DOHH2 (cell line): Measurements from ENCODE around the gene MKRN2OS.

ENCODE experiments used
- H3F3A ChIP-seq: fragments of 200-600 bp; sonication (generic), shearing (Covaris generic); 2 replicates; pipeline ENCODE4 v1.6.0; 2016; ENCODE audit warnings: antibody characterized with exemption, mild to moderate bottlenecking; ENCODE audit not compliant: control insufficient read depth, insufficient read depth
- H3K27ac ChIP-seq: fragments of 200-600 bp; sonication (generic); 2 replicates; pipeline ENCODE4 v1.5.1; 2014; ENCODE audit warnings: low read depth, mild to moderate bottlenecking, low read length, moderate library complexity
- H3K27me3 ChIP-seq: fragments of 200-600 bp; sonication (generic); 2 replicates; pipeline ENCODE4 v1.6.1; 2014; ENCODE audit warnings: mild to moderate bottlenecking, low read length, mixed read lengths; ENCODE audit not compliant: control insufficient read depth
- H3K36me3 ChIP-seq: fragments of 200-600 bp; sonication (generic); 2 replicates; pipeline ENCODE4 v1.6.1; 2014; ENCODE audit warnings: mild to moderate bottlenecking, low read length, moderate library complexity, mixed read lengths; ENCODE audit not compliant: control insufficient read depth
- H3K4me1 ChIP-seq: fragments of 200-600 bp; sonication (generic); 2 replicates; pipeline ENCODE4 v1.6.1; 2014; ENCODE audit warnings: mild to moderate bottlenecking, low read length, mixed read lengths; ENCODE audit not compliant: control insufficient read depth
- H3K4me2 ChIP-seq: fragments of 200-600 bp; sonication (generic); 2 replicates; pipeline ENCODE4 v1.6.0; 2014; ENCODE audit warnings: mild to moderate bottlenecking, low read length, moderate library complexity
- H3K4me3 ChIP-seq: fragments of 200-600 bp; sonication (generic); 2 replicates; pipeline ENCODE4 v1.5.1; 2014; ENCODE audit warnings: mild to moderate bottlenecking, low read length, mixed read lengths
- H3K79me2 ChIP-seq: fragments of 200-600 bp; sonication (generic); 2 replicates; pipeline ENCODE4 v1.6.1; 2014; ENCODE audit warnings: mild to moderate bottlenecking, low read length, mixed read lengths; ENCODE audit not compliant: control insufficient read depth
- H3K9me2 ChIP-seq: fragments of 200-600 bp; sonication (generic); replicated peaks from 2 replicates; pipeline ENCODE4 v1.6.1; 2014; ENCODE audit warnings: mild to moderate bottlenecking, low read length, mixed read lengths; ENCODE audit not compliant: control insufficient read depth
- H3K9me3 ChIP-seq: fragments of 200-600 bp; sonication (generic); 2 replicates; pipeline ENCODE4 v1.6.1; 2014; ENCODE audit warnings: antibody characterized with exemption, low read length, mixed read lengths; ENCODE audit not compliant: control insufficient read depth, insufficient read depth
- H4K20me1 ChIP-seq: fragments of 200-600 bp; sonication (generic); 2 replicates; pipeline ENCODE4 v1.6.0; 2014; ENCODE audit warnings: low read depth, mild to moderate bottlenecking, antibody characterized with exemption, low read length, moderate library complexity; ENCODE audit not compliant: control insufficient read depth, insufficient read depth
- CTCF ChIP-seq: fragments of 200-600 bp; sonication (generic); IDR thresholded peaks from one replicate; pipeline ENCODE4 v1.5.1; 2014; ENCODE audit warnings: antibody characterized with exemption, mild to moderate bottlenecking, low read depth, low read length; ENCODE audit not compliant: poor library complexity, severe bottlenecking
- EZH2phosphoT487 ChIP-seq: fragments of 200-600 bp; sonication (generic); IDR thresholded peaks from 2 replicates; pipeline ENCODE4 v1.6.1; 2017; ENCODE audit warnings: borderline replicate concordance, mild to moderate bottlenecking, antibody characterized with exemption, low read length, moderate library complexity, mixed read lengths

MKRN2OS gene

DNA sequence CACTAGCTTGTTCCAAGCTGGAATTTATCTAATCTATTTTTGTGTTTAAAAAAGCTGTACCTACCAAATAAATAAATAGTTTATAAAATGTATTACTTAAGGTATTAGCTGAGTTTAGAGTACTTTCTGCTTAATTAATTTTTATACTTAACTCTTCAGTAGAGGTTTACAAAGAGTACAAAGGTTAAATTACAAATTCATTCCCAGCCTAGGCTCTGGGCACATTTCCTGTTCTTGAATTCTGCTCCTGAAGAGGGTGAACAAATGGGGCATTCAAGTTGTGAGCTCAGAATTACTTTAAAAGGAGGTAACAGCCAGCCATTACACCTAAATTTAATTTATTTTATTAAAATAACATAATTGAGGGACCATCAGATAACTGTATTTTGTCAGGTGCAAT, 38.0 kb upstream of the MKRN2OS start:
- 0 out of 2 replicates have a peak, but pooled peaks cover 3% of the 10 kb centered on the region for H3K4me1 ChIP-seq
- H3K27ac ChIP-seq: no peak overlapping the region
- peaks cover 3% of the 10 kb centered on the region; the same call in 1 of the 2 replicates for H4K20me1 ChIP-seq
- H3K27me3 ChIP-seq: no peaks in the 10 kb centered on the region
- H3K9me3 ChIP-seq: no peaks in the 10 kb centered on the region
- H3K4me2 ChIP-seq: no peak overlapping the region
- peaks cover 78% of the 10 kb centered on the region for H3K36me3 ChIP-seq
- no peak overlapping the region for H3K4me3 ChIP-seq
- TF ChIP-seq EZH2phosphoT487 (no peak), CTCF (no peak)
- peaks cover 14% of the 10 kb centered on the region for H3F3A ChIP-seq
- no peaks in the 10 kb centered on the region for H3K9me2 ChIP-seq
- no peaks in the 10 kb centered on the region for H3K79me2 ChIP-seq

- peaks cover 3% of the 10 kb centered on the region; the same call in 1 of the 2 replicates for H4K20me1 ChIP-seq
- peaks cover 73% of the 10 kb centered on the region for H3K36me3 ChIP-seq
Measured at GRCh38 chr3:12582730-12583129, 37.4 kb upstream of the MKRN2OS start.

GRCh38 chr3:12579905-12580304, 34.6 kb upstream of the MKRN2OS start:
- H4K20me1 ChIP-seq: peaks cover 3% of the 10 kb centered on the region; the same call in 1 of the 2 replicates
- peaks cover 8% of the 10 kb centered on the region; the same call in 1 of the 2 replicates for H3F3A ChIP-seq
- H3K79me2 ChIP-seq: no peaks in the 10 kb centered on the region
- H3K9me2 ChIP-seq: no peaks in the 10 kb centered on the region
- no peaks in the 10 kb centered on the region for H3K27me3 ChIP-seq
- no peaks in the 10 kb centered on the region for H3K9me3 ChIP-seq
- H3K27ac ChIP-seq: no peak overlapping the region
- 0 out of 2 replicates have a peak, but pooled peaks cover 3% of the 10 kb centered on the region for H3K4me1 ChIP-seq
- no peak overlapping the region for H3K4me2 ChIP-seq
- TF ChIP-seq EZH2phosphoT487 (no peak), CTCF (no peak)
- H3K4me3 ChIP-seq: no peak overlapping the region
- H3K36me3 ChIP-seq: peaks cover 68% of the 10 kb centered on the region

More at GRCh38 chr3:12582730-12583129, 37.4 kb upstream of the MKRN2OS start:
- Histone ChIP-seq H3K4me2 (no peak overlapping the region), H3K9me2 (no peaks in the 10 kb centered on the region), H3K79me2 (no peaks in the 10 kb centered on the region), H3K4me3 (no peak overlapping the region), H3K27me3 (no peaks in the 10 kb centered on the region), H3F3A (peaks cover 14% of the 10 kb centered on the region), H3K27ac (no peak overlapping the region), H3K9me3 (no peaks in the 10 kb centered on the region), H3K4me1 (0 out of 2 replicates have a peak, but pooled peaks cover 3% of the 10 kb centered on the region)
- TF ChIP-seq CTCF (no peak), EZH2phosphoT487 (no peak)
